Nucleus accumbens (tissue), 56 donors: ENCODE results near the gene PTCH1.

Experiments
- DNase-seq, 56 donors: peaks; one replicate each; lab custom pipeline; 2025; lab: John Stamatoyannopoulos, UW

PTCH1 gene

DNA sequence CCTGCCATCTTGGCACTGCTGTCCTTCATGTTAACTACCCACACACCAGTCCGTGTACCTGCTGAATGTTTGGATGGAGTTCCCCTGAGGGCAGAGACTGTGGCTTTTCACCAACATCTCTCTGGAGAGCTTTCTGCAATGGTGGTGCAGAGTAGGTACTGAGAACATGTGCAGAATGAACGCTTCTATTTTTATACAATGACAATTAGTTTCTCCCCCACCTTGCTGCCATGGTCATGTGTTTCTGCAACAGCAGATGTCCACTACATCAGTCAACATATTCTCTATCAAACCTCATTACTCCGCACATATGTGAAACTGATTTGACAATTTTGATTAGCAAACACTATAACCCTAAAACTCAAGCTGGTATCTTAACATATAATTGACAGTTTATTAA, 14.5 kb downstream of the PTCH1 start:
- no peak for DNase-seq

- DNase-seq = no peak
Measured at GRCh38 chr9:95499847-95500246, 16.9 kb downstream of the PTCH1 start.

- peak in 1 of 56 donors; percentile 12 for DNase-seq
Measured at GRCh38 chr9:95499046-95499676, 17.6 kb downstream of the PTCH1 start.

GRCh38 chr9:95498641-95499040, 18.1 kb downstream of the PTCH1 start:
- DNase-seq = no peak

DNA sequence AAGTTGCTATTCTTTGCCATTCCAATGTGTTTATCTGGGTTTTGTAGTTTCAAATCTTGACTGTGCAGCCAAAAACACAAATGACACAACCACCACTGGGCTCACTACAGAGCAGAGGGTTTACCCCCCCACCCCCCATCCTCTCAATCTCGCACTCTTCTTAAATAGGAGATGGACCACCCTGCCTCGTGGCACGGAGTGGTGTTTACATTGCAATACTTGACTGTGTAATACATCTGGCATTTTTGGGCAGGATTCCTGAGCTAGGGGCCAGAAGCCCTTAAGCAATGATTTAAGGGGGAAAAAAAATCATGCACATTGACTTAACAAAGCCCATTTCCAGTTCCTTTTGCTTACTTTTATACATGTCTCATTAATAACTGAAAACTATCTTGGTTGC, 19.0 kb downstream of the PTCH1 start:
- no peak for DNase-seq

DNA sequence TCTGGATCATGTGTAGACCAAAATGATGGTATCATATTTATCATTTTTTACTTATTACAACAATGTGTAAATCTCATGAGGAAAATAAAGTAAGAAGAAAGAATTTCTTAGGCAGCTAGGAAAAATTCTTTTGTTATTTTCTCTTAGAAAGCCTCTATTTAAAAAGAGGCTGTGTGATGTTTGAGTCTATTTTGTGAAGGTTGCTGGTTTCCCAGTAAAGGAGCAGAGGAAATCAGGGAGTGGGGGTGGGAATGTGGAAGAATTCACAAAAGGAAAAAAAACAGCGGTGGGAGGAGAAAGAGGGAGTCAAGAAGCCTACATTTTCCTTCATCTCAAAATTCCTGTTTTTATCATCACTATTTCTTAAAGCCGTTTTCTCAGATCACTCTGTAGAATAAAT, 20.1 kb downstream of the PTCH1 start:
- no peak for DNase-seq

- peak in 3 of 56 donors; percentile 13 to 42 (median 13) for DNase-seq
Measured at GRCh38 chr9:95495961-95496360, 20.8 kb downstream of the PTCH1 start.

GRCh38 chr9:95495529-95495928, 21.2 kb downstream of the PTCH1 start:
- no peak for DNase-seq

GRCh38 chr9:95494416-95495371, 22.1 kb downstream of the PTCH1 start:
- DNase-seq = peak in 36 of 56 donors; percentile 26 to 79 (median 60)

GRCh38 chr9:95494022-95494415, 22.8 kb downstream of the PTCH1 start:
- peak in 51 of 56 donors; percentile 17 to 85 (median 65) for DNase-seq

DNA sequence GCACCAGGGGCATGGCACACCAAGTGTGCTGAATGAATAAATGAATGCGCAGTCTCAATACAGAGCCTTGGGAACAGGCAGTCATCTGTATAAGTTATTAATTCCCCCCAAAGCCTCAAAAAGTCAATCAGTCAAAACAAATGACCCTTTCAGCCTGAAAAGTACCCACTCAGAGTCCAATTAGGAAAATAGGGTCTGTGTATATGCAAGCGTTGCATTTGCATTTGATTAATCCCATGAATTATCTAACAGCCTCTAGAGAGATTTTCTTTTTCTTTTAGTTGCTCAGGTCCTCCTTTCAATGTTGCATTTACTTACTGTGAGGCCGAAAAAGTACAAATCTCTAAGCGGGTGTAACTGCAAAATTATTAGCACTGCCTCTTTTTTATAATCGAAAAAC, 23.4 kb downstream of the PTCH1 start:
- DNase-seq = no peak

GRCh38 chr9:95491543-95492320, 25.0 kb downstream of the PTCH1 start:
- no peak for DNase-seq

GRCh38 chr9:95488954-95489353, 27.8 kb downstream of the PTCH1 start:
- DNase-seq = no peak

GRCh38 chr9:95486318-95486717, 30.5 kb downstream of the PTCH1 start:
- DNase-seq = peak in 2 of 56 donors; percentile 36 to 44

- no peak for DNase-seq
Measured at GRCh38 chr9:95484225-95484624, 32.5 kb downstream of the PTCH1 start.

GRCh38 chr9:95483431-95483830, 33.3 kb downstream of the PTCH1 start:
- DNase-seq = no peak

DNA sequence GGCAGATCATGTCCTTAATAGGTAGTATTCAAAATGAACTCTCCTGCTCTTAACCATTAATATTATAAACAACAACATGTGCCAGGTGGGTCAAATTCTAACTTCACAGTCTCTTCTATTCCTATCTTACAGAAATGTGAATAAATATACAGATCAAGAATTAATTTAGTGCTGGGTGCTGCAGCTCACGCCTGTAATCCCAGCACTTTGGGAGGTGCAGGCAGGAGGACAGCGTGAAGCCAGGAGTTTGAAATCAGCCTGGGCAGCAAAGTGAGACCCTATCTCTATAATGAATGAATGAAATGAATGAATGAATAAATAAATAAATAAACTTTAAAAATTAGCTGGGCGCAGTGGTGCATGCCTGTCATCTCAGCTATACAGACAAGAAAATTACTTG, 34.1 kb downstream of the PTCH1 start:
- DNase-seq = no peak

DNA sequence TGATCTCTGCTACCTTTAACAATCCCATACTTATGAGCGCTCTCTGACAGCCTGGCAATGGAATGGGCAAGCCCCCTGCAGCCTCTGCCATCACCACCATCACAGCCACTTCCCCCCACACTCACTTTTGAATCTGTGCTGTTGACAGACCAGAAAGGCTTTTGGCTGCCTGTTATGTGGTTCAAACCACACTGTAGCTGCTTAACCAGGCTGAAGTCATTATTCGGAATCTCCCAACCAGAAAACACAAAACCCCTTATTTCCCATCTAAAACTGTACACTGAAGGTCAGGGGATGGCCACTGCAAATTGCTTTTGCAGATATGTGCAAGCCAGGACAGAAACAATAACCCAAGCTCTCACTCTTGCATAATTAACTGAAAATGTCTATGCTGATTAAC, 35.8 kb downstream of the PTCH1 start:
- DNase-seq = no peak

DNA sequence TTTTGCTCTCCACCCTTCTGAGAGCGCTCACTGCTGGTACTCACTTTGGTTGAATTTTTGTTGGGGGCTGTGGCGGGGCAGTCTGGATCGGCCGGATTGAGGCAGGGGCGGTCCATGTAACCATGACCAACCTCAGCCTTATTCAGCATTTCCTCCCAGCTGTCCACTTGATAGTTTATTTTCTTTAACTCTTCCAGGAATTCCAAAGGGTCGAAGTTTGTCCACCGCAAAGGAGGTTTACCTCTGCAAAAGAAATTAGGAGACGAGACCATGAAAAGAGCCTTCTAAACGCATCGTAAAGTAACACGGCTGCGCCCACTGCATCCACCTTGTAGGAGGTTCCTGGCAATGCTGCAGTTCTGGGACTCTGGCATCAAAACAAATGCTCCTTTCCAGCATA, 36.4 kb downstream of the PTCH1 start:
- DNase-seq = no peak

DNA sequence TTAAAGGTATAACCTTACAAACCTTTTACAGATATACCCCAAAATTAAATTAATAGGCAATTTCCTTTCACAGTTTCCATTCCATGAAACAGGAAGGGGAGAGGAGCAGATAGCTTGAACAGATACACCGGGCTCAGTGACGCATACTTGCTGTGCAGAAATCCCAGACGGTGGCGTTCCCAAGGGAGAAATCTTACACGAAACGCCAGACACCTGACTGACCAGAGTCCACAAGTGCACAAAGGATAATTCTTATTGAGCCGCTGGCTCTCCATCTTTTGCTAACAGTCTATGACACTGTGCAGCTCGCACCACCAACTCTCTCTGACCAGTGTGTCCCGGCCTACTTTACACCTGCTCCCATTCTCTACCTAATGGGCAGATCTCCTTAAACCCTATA, 37.4 kb downstream of the PTCH1 start:
- no peak for DNase-seq

DNA sequence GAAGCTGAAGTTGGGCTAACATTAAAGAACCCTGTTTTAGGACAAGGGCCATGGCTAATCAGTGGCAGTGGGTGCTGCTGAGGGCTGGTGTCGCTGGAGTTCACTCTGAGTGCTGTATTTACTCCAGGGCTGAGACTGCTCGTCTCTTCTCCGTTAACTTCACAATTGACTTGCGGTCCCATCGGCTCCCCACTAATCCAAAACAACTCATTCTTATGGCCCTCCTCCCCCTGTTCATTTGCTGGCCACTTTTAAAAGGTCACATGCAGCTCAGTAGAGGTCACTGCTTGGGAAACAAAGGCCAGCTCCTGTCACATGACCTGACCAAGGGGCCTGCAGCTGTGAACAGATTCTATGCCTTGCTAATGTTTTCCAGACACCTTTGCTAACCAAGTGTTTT, 38.4 kb downstream of the PTCH1 start:
- DNase-seq = peak in 20 of 56 donors; percentile 17 to 55 (median 30)
